Bronchus fibroblast of lung (primary cell): ENCODE results near the gene CAB39. TPM values are rescaled to one million over a fixed set of nuclear protein-coding genes. Genes with fewer than 3 reads are reported as not detected.

ENCODE experiments used
- total RNA-seq: library from RNA; depleted of rRNA; stranded (reverse); fragments of >200 nt; gene quantifications from 2 replicates; pipeline ENCODE4 v1.2.3, GENCODE V29; 2015

Gene CAB39
- 38.5 and 39.5 TPM in 2 replicates for total RNA-seq

DNA sequence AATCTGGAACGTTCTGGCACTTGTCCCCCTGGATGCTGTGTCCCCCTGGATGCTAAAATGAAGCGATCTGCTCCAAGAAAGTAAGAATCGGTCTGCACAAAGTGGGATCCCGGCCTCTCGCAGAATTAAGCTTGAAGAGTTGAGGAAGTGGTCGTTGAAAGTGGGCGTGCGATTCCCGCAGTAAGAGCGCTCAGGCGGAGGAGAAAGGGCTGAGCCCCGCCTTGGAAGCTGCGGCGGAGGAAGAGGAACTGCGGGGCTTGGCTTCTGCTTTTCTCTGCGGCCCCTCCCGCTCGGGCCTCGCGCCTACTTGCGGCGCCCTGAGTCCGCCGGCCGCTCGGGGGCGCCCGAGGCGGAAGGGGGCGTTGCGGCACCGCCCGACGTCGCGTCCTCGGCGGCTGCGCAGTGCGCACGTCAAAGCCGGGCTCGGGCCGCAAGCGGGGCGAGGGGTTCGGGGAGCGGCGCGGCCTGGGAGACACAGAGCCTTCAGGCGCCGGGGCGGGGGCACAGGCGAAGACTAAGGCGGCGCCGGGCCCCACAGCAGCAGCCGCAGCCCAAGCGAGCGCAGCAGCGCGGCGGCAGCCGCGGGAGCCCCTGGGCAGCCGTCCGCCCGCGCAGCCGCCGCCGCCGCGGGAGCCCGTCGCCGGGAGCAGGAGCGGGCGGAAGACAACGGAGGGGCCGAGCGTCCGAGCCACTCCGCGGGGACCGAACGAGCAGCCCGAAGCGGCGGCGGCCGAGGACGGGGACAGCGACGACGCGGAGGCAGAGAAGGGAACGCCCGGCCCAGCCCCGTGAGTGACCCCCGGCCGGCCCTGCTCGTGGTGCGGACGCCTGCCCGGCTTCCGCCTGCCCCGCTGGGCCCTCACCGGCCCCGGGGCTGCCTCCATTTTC, at the start of gene CAB39:
CAB39 (plus strand) TSS at position 400 of the 888 bp plus-strand sequence. CDS start 47,160 bp downstream, outside the sequence.

DNA sequence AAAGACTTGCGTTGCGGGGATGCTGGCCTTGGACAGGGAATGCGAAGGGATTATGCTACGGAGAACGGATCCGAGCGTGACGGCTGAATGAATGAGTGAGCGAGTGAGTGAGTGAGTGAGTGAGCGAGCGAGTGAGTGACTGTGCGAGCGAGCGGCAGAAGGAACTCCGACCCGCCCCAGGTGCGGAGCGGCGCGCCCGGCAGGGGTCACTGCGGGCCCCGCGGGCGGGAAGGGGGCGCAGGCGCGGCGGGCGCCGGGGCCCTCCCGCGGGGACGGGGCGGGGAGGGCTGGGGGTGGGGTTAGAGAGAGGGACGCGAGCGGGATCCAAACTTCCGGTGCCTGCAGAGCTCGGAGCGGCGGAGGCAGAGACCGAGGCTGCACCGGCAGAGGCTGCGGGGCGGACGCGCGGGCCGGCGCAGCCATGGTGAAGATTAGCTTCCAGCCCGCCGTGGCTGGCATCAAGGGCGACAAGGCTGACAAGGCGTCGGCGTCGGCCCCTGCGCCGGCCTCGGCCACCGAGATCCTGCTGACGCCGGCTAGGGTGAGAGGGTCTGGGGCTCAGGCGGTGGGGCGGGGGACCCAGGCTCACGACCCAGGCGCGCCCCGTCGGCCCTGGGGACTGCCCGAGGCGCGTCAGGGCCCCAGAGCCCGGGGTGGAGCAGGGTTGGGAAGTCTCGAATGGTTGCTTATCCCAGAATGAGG, 152.1 kb downstream of the CAB39 start, which contains the start of gene ITM2C:
ITM2C (plus strand) TSS at position 338 of the 702 bp plus-strand sequence; CDS start at position 422, 84 bp downstream.

Other genes starting within 250 kb of the CAB39 start
- 65.1 and 72.7 TPM in 2 replicates for gene ITM2C, start 152.1 kb downstream of the CAB39 start, total RNA-seq
- gene GPR55, start 212.4 kb downstream of the CAB39 start, total RNA-seq = under 0.01 TPM in 1 of 2 replicates, not detected in the other